GM21786 (cell line): ENCODE measurements around the gene DYRK4.

Experiments
- ATAC-seq: cut with Tn5 transposase; IDR thresholded peaks from one replicate; pipeline ENCODE4 v1.9.1; 2021; ENCODE audit not compliant: unreplicated experiment

The DYRK4 gene

DNA sequence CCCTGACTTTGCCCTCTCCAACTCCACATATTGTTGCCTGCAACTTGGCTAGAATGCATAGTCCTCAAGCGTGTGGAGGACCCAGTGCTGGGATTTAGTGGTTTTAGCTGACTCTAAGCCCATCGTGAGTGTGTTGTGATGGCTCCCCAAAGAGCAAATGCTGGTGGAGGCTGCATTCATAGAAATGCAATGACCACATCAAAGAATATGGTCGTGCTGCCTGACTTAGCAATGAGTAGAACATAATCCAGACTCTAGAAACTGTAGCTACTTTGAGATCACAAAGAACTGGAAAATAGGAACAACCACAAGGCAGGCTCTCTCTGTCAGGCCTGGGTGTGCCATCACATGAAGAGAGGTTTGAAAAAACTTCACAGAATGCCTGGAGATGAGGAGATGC lies 1.3 kb downstream of the DYRK4 start:
- no peak for ATAC-seq

DNA sequence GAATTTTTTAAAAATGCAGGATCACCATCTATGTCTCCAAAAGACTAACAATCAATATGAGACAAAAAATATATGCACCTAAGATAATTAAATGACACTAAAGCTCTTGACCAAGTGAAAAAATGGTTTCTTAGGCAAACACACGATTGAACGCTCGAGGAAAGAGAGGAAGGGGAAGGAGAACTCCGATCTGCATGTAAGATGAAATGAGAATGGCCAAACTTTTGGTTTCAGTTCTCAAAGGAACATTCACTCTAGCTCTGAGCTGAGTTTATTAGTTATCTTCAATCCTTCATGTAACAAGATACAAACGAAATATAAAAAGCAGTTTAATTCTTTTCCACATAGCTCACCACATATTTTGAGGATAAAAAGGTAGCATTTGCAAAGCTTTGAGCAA lies 2.8 kb downstream of the DYRK4 start:
- ATAC-seq: no peak

DNA sequence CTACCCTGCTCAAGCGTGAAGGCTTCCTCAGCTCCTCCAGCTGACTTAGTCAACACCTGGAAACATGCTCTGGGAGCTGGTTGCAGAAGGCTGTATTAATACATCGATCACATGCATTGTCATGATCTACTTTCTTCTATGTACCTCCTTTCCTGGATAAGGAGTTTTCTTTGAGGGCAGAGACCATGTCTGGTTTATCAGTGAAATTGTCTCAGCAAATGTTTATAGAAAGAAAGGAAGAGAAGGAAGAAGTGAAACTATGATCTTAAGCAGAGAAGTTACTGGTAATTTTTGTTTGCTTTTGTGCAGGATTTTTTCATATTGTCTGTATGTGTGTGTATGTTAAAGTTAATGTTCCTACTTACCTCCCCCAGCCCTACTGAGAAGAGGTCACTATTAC lies 4.5 kb downstream of the DYRK4 start:
- no peak for ATAC-seq

DNA sequence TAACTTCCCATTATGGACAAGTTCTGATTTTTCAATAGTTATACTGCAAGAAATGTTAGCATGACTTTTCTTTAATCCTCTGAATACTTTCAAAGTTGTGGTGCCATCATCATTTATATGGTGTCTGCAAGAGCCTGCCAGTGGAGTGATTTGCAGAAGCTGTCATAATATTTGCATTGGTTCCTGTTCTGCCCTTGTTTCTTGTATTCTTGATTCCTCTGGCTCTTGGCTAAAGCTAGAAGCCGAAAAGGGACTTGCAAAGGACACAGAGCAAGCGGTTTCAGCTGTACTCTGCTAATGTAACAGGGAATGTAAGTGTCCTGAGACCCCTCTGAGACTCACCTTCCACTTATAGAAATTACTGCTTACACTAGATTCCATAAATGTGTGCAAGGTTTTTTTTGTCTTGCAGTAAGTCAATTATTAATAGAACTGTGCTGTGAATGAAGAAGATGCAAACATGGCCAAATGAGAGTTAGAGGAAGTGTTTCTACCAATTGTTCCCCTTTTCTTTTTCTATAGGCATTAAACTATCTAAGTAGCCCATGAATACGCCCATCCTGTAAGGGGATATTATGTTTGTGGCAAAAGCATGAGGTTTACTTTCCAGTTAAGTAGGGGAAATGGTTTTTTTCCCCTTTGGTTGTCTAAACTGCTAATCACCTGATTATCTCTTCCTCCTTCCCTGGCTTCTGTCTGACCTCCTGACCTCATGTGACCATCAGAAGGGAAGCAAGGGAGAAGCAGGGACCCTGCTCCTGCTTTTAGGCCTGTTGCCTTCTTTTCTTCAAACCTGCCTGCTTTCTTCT lies 5.3 kb downstream of the DYRK4 start:
- ATAC-seq: peak; percentile 69

DNA sequence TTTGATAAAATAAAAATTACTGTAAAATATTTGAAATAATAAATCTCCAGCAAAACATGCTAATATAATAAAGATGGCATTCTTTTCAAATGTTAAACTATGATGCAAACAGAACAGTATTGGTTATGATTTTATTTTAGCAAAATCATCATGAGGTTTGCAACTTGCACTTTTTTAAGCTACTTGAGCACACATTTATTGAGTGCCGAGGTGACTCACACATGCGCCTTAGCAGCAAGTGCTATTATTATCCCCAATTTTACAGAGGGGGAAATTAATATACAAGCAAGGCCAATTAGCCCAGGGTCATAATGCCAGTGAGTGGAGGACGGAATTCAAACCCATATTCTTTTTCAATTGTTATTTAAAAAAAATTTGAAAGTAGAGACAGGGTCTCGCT lies 7.3 kb downstream of the DYRK4 start:
- no peak for ATAC-seq

DNA sequence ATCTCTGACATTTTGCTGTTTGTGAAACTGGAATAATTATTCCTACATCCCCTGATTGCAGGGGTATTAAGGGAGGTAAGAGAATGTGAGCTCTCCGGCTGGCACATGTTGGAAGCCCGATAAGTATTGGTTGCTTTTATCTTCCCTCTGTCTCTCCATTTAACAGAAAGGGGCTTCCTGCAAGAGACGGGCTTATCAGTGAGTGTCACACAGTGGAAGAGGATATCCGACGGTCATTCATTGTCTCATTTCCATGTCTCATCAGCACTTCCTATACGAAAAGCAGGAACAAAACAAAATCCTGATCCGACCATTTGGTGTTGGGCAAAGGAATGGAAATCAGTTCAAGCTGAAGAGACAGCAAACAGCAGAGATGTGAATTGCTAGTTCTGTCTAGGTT lies 10.7 kb downstream of the DYRK4 start:
- ATAC-seq: no peak

DNA sequence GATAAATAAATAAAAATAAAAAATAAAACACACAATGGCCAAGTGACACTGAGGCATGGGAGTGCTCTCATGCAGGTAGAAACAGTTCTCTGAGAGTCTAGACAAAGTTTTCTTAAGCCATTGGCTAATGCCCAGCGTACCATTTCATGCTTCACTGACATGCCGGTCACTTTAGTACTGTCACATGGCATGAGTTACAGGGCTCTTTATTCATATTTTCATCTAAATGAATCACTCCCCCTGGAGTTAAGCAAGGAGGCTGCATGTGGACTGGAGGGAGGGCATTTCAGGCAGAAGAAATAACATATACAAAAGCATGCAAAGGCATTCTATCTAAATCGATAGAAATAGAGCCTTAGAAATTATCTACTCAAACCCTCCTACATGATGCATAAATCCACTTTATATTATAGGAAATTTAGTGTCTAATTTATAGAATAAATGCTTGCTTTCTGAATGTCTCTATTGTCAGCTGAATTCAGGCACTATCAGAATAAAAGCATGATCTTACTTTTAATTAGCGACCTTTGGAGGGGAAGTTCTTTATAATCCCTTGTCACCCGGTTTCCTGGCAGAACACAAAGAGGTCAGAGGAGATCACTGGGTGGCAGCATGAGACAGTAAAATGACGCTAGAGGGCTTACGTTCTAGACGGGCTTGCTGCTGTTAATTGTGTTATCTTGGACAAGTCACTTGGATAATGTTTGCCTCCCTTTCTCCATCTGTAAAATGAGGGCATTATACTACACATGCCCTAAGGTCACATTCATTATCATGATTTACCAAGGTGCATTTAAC lies 17.5 kb downstream of the DYRK4 start:
- no peak for ATAC-seq

DNA sequence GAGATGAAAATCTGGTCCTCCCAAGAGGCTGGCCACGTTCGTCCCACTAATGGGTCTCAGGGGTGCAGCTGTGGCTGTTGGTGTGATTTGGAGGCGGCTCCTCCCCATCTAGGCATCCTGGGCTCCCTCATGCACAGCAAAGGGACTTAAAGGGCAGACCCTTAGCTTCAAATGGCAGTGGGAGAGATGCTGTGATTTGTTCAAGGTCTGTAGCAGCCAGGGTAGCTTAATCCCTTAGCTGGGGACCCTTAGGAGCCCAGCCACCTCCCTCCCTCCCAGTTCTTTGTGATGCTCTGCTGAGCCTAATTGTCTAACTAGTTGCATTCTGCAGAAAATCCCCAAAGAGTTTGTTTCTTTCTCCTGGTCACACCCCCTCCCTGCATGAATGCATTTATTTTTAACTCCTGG lies 18.3 kb downstream of the DYRK4 start:
- no peak for ATAC-seq

DNA sequence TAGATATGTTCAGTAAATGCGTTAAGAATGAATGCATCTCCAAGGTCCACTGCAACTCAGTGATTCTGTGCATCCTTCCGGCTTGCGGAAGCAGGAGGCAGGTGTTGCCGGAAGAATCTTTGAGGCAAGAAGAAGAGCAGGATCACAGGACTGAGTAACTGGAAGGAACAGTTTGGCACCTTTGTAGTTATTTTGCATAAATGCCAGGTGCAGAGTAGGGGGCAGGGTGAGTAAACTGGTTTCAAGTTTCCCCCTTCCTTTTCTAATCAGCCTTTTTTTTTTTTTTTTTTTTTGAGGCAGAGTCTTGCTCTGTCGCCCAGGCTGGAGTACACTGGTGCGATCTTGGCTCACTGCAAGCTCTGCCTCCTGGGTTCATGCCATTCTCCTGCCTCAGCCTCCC lies 22.3 kb downstream of the DYRK4 start:
- no peak for ATAC-seq

DNA sequence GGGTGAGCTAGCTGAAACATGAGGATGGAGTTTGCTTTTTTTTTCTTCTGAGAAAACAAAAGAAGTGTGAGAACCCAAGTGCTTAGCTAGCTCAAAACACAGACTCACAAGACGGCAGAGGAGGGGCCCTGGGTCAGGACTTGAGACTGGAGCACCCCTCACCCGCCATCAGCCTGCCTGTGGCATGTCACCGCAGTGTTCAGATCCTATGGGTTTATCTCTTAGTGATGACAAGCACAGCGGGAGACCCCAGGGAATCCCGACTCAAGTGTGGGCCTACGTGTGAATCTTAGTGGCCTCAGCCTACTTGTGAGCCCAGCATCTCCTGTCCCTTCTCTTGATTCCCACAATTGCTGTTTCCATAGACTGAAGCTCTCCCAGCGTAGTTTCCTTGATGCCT lies 22.9 kb downstream of the DYRK4 start:
- ATAC-seq: no peak

DNA sequence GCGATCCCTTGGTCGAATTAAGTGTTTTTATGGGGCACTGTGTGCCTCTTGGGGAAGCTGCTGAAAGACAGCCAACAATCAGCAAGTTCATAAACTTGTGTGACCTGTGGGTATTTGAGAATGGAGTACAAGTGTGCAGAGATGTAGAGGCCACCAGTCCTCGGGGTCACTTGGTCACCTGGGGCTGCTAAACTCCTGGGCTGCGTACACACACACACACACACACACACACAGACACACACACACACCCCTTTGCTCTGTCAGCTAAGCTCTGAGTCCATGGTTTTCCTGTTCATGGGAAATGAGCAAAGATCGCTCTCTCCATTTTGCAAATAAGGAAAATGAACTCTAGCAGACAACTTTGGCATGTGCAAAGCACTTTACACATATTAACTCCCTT lies 24.5 kb downstream of the DYRK4 start:
- ATAC-seq: no peak

DNA sequence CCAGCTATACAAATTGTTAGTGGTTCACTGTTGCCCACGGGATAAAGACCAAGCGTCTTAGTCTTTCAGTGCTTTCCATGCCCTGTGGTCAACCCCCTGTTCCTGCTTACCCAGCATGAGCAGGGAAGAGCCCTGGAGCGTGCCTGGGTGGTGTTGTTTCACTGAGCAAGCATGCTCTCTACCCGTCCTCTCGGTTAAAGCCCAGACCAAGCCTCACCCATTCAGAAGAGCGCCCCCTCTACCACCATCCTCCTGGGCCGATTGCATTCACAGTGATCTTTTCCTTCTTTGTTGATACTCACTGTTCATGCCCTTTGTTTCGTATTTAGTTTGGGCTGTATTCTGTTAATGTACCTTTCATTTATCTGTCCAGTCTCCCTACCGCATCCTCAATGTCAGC lies 25.1 kb downstream of the DYRK4 start:
- ATAC-seq: no peak

DNA sequence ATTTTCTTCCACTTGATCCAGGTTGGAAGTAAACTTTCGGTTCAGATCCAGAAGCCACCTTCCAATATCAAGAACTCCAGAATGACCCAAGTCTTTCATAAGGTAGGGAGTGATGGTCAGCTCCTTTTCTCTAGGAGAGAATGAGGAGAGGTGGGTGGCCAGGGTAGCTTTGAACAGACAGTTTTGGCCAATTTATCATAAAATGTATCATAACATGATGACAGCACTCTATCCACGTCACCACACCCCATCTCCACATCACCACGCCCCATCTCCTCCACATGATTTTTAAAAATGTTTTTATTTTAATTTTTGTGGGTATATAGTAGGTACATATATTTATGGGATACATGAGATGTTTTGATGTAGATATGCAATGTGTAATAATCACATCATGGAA lies 26.9 kb downstream of the DYRK4 start:
- ATAC-seq: no peak

DNA sequence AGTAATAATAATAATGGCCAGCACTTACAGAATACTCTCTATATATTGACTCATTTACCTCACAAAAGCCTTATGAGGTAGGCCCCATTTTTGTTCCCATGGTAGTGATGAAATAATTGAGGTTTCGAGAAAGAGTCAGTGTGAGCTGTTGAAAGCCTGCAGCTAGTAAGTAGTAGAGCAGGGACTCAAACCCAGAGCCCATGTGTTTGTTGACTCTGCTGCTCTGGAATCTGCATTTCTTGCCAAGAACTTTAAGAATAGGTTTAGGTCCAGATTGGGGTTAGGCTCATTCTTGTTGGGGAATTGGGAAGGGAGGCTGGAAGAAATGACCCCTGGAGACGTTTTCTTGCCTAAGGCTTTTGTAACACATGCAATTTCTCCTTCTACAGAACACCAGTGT lies 27.9 kb downstream of the DYRK4 start:
- ATAC-seq: no peak

DNA sequence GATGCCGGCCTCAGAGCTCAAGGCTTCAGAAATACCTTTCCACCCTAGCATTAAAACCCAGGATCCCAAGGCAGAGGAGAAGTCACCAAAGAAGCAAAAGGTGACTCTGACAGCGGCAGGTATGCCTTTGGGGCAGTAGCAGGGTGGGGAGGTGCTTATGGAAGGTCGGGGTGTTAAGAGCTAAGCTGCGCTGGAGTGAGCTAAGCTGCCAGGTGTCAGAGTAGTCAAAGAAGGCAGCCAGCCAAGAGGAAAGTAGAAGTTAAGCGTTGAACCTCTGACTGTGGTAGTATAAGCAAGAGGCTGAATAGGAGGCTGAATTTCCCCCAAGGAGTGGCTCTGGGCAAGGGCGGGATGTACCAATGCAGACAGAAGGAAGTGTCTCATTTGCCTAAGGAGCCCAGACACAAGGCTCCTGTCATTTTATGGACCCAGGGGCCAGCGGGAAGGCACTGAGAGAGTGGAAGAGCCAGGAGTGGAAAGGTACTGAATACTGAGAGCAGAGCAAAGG lies 29.2 kb downstream of the DYRK4 start:
- no peak for ATAC-seq

DNA sequence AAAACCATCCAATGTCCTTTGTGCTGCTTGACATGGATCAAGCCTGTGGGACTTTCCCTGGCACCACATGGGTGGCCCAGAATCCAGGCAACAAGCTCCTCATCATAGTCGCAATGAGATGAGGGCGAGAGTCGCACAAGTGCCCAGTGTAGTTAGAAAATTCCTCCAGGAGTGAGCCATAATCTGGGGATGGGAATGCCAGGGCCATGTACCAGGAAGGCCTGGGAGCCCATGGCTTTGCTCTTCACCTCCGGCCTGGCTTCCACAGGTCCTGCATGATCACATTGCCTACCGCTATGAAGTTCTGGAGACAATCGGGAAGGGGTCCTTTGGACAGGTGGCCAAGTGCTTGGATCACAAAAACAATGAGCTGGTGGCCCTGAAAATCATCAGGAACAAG lies 33.9 kb downstream of the DYRK4 start:
- no peak for ATAC-seq

DNA sequence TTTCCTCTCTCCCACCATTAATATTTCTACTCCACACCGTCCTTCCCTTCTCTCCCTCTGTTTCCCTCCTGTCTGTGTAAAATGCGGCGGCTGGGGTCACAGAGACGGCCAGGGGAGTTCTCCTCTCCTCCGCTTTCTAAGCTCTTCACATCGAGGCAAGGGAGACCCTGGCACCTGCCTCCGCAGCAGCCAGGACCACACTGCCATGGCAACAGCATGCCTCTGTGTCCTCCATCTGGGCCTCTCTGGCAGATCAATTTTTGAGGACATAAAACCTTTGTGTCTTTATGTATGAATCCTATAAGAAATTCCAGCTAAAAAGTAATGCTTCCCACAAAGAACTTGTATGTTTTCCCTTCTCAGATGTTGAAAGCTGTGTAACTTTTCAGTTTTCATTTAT lies 41.4 kb downstream of the DYRK4 start:
- no peak for ATAC-seq

DNA sequence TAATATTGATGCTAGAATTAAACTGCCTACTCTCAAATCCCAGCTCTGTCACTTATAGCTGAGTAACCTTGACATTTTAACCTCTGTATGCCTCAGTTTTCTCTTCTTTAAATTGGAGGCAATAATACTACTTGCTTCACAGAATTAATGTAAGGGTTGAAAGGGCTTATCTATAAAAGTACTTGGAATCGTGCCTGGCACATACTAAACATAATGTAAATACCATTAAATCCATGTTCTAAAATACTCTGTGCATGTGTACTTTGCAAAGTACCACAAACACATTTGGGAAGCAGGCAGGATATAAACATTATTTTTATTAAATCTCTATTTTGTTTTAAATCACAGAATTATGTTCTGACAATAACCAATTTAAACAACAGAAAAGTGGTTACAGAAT lies 41.9 kb downstream of the DYRK4 start:
- ATAC-seq: no peak

DNA sequence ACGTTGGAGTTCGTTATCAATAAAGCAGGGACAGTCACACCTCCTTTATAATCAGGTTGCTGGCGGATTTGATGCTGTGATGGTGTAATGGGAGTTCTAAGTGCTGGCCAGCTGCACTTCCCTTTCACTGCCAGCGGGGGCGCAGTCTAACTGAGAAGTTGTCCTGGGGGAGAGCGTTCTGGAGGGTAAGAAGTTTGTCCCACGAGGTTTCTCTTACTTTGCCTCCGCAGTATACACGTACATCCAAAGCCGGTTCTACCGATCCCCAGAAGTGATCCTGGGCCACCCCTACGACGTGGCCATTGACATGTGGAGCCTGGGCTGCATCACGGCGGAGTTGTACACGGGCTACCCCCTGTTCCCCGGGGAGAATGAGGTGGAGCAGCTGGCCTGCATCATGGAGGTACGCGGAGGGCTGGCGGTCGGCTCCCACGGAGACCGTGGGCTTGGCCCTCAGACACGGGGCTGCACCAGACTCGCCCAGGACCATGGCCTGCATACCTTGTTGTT lies 42.7 kb downstream of the DYRK4 start:
- ATAC-seq: peak; percentile 95

DNA sequence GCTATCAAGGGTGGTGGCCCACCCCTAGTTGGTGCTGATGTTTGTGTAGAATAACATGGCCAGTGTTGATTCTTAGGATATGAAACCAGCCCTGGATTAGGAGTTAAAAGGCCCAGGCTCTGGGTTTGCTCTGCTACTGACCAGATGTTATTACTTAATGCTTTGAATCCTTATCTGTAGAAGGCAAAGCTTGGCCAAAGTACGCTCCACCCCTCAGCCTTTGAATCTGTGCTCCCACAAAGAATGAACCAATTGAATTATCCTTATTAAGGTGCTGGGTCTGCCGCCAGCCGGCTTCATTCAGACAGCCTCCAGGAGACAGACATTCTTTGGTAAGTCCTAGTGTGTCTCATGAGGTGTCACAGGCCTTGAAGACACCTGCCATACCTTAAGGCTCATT lies 45.0 kb downstream of the DYRK4 start:
- no peak for ATAC-seq

DNA sequence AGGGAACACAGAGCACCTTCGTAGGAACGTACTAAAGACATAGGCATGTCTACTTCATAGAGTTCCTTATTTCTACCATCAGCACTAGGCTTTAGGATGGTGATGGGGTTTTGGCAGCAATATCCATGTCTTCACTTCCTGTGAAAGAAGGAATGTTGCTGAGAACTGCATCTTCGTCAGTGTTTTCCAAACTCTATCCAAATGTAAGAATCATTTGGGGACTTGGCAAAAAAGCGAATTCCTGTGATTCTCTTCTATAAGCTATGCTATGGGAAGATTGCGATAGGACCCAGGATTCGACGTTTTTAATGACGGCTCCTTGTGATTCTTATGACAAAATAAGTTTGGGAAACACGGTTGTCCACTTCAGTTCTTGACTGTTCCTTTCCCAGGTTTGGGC lies 47.1 kb downstream of the DYRK4 start:
- ATAC-seq: no peak

DNA sequence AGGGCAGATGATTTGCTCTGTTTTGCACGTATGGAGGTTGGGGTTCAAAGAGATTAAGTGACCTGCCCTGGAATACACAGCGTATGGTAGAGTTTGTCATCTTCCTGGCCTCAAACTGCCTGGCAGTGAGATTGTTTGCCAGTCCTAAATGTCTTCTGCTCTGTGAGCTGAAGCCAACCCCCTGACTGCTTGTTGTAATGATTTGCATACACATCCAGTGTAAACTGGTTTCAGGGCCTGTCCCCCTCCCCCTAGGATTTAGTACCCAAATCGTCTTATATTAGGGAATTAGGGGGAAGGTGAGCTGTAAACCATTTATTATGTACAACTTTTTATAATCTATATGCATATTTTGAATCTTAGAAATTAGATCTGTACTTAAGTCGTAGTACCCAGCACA lies 48.5 kb downstream of the DYRK4 start:
- no peak for ATAC-seq
